Brain pericyte (primary cell): ENCODE measurements around the gene ORC6.
"Not testable (repeated sequence)": the region's sequence is repeated elsewhere in the genome, so short reads cannot be mapped to it uniquely, and the experiment has no call there.

ENCODE experiments used
- DNase-seq: peaks from one replicate; pipeline ENCODE4 v3.0.0-alpha.2; 2012; ENCODE audit warnings: low read depth, low spot score

ORC6 gene, protein sequence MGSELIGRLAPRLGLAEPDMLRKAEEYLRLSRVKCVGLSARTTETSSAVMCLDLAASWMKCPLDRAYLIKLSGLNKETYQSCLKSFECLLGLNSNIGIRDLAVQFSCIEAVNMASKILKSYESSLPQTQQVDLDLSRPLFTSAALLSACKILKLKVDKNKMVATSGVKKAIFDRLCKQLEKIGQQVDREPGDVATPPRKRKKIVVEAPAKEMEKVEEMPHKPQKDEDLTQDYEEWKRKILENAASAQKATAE

DNA sequence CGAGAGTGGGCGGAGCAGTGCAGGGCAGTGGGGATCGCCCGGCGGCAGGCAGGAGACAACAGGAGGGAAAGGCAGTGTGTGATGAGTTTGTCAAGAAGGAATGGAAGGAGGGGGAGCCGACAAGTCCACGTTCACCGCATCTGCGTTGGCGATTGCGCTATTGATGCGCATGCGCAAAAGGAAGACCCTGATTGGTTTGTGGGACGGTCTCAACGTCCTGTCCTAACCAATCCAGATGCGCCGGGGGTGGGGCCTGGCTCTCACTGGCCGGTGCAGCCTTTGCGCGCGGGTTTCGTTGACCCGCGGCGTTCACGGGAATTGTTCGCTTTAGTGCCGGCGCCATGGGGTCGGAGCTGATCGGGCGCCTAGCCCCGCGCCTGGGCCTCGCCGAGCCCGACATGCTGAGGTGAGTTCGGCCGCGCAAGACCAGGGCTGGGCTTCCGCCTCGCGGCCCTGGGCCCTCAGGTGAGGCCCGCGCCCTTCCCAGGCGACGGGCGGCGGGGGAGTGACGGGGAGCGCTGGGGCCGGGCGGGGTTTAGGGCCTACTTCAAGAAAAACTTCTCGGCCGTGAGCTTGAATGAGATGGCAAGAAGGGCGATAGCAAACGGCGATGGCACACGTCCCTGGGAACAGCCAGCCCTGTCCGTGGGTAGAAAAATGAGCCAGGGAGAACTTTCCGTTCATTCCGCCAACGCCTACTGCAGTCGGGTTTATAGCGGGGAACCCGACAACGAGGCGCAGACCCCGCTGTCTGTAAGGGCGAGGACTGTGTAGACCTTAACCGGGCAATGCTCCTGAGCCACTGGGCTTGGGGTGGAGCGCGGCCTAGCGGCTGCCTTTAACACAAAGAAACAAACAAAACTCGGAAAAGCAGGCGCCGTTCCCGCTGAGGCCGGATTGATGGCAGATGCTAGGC lies at the start of gene ORC6:
Gene ORC6 (plus strand): TSS at position 295 of the 916 bp plus-strand sequence. CDS start 47 bp downstream, at position 342.
- DNase-seq = peak; percentile 98

DNA sequence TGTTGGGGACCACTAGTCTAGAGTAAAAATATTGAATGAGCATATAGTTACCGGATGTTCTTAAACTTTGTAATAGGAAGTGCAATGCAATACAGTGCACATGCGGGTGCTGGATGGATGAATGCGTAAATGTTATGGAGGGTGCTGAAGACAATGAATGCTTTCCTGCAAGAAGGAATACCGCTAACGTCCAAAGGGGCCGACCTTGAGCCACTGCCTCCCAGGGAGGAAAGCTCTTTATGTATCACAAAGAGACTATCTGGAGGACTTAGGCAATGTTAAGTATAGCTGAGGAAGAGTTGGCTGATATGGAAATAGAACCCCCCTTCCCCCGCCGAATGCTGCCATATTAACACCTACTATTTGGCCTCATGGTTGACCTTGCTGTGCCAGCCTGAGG lies 40.8 kb upstream of the ORC6 start:
- DNase-seq = no peak

DNA sequence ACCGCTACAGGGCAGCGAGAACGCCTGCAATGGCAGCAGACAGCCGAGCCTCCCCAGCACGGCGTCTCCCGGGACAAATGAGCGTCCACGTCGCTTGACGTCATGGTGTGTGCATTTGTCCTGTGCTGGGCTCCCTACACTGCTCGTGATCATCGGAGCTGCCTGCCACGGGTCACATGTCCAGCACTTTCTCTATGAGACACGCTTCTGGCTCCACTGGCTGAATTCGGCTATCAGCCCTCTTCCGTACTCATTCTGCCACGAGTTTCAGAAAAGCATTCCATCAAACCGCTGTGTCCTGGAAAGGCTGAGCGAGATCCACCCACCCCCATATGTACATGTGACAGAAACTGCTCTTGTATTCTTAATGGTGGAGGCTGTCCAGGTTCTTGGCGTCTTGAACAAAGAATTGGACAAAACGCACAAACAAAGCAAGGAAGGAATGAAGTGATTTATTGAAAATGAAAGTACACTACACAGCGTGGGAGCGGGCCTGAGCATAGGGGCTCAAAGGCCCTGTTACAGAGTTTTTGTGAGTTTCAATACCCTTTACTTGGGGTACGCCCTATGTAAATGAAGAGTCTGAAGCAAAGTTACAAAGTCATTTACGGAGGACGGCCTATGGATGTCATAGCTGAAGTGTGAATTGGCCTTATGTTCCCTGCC lies 39.7 kb upstream of the ORC6 start:
- no peak for DNase-seq

DNA sequence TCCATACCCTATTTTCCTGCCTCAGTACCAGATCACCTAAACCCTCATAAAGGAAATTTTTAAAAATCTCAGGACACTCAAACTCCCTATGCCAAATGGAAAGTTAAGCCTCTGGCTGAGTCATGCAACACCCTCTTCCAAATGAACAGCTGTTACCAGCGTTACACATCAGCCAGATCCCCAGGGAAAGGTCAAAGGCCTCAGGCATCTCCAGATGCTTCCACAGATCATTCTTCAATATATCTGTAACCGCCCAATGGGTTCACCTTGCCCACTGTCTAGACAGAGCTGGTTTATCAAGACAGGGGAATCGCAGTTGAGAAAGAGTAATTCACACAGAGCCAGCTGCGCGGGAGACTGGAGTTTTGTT lies 39.2 kb upstream of the ORC6 start:
- DNase-seq = no peak

DNA sequence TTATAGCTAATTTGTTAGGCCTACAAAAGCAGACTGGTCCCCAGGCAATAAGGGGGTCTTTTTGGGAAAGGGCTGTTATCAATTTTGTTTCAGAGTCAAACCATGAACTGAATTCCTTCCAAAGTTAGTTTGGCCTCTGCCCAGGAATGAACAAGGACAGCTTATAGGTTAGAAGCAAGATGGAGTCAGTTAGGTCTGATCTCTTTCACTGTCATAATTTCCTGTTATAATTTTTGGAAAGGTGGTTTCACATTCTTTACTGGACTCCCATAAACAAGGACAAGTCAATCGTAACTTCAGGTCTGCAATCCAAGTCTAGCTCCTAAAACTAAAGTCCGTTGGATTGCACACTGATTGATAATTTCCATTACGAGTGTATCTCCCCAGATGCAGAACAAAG lies 38.2 kb upstream of the ORC6 start:
- DNase-seq = no peak

DNA sequence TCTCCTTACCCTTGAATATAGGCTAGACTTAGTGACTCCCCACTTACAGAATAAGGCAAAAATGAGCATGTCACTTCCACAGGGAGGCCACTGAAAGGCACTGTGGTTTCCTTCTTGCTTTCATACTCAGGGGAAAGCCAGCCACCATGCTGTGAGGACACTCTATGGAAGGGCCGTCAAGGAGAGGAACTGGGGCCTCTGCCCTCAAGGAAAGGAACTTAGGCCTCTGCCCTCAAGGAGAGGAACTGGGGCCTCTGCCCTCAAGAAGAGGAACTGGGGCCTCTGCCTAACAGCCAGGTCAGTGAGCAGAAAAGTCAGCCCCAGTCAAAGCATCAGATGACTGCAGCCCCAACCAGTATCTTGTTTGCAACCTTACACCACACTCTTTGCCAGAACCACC lies 30.5 kb upstream of the ORC6 start:
- no peak for DNase-seq

DNA sequence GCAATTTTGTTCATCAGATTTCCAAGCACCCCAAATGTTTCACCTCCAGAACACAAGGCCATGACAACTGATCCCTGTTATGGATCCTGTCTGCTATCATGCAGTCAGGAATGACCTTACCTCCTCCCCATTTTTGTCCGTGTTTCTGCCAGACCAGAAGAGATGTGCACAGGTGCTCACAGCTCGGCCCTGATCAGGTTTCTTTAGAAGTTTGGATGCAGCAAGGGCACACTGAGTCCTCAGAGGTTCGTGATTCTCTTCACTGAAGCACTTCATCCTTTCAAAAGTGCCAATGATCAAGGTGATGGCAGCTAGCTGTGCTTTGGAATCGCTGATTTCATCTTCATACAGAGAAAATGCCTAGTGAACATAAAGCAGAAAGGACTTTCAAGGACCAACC lies 27.3 kb upstream of the ORC6 start:
- DNase-seq = no peak

DNA sequence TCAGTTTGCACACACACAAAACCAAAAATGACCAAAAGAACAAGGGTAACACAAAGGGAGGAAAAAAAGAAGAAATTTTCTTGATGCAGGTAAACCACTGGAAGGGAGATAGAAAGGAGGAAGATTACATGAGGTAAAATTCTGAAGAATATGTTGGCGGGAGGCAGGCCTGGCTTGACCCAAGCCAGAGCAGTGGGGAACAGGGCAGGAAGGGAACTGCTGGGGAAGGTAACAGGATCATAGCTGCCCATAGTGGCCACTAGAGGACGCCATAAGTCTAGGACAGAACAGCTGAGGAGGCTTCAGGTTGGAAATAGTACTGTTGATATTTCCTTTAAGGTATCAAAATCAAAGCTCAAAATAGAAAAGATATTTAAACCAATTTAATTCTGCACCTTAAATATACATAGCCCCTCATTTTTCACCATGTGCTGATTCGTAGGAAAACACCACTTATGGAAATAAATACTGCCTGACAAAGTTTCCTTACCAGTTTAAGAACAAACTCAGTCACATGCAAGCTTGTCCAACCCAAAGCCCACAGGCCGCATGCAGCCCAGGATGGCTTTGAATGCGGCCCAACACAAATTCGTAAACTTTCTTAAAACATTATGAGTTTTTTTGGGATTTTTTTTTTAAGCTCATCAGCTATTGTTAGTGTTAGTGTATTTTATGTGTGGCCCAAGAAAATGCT lies 16.0 kb upstream of the ORC6 start:
- no peak for DNase-seq

DNA sequence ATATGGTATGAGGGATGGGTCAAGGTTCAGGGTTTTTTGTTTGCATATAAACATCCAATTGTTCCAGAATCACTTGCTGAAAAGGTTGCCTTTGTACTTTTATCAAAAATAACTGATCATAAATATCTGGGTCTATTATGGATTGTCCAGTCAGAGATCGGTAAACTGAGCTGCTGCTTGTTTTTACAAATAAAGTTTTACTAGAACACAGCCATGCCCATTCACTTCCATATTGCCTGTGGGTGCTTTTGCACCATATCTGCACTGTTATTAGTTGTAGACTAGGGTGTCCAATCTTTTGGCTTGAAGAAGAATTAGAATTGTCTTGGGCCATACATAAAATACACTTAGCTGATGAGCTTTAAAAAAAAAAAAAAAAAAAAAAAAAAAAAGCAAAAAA lies 11.5 kb upstream of the ORC6 start:
- not testable (repeated sequence) for DNase-seq

DNA sequence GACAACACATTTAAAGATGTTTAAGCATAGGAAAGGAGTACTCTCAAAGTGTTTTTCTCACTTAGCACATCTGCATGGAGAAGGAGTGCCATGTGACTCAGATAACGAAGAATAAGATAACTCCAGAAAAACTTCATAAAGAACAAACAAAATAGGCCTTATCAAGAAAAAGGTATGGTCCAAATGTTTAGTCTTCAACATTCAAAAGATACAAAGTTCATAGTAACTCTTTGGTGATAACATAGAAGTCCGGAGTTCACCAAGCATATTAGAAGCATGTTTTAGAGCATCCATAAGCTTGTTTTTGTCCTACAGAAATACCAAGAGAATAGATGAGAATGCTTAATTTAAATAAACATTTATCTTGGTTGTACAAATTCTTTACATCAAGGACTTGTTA lies 7.6 kb upstream of the ORC6 start:
- not testable (repeated sequence) for DNase-seq

DNA sequence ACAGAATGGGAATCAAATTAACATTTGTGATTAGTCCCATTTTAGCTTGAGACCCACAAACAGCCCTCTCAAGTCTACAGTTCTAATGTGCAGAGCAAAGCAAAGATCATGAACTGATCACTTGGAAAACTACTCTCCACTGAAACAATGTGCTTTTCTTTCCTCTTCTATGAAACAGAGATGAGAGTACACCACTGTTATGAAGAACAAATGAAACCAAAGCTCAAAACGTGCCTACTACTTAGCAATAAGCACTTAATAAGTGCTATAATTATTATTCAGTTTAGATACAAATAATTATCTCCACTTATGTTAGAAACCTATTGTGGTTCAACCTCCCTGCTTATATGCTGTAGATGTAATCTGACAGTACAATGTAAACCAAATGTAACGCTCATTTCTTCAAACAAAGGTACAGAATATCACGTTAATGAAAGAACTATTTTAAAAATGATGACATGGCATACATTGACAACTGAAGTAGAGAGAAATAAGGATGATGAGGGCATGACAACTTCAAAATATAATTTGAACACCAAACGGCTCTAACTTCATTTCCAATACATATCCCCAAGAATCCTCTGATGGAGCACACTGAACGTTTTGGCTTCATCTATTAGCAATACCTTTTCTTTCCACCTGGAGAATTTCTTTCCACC lies 2.5 kb upstream of the ORC6 start:
- DNase-seq = no peak

DNA sequence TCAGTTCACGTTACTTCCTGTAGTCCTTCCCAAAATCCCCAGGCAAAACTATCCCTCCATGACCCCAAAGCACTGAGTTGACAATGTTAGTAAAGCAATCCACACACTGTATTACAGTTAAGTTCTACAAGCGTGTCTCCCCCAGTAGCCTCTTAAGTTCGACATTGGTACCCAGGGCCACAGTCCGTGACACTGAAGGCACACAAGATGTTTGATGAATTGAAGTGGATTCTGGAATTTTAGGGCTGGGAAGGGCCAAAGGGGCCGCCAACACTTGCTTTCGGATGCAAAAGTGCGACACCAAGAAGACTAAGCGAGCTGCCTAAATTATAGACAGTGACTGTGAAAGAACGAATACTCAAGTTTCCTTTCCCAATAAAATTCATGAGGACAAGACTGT lies 2.0 kb upstream of the ORC6 start:
- DNase-seq = no peak

DNA sequence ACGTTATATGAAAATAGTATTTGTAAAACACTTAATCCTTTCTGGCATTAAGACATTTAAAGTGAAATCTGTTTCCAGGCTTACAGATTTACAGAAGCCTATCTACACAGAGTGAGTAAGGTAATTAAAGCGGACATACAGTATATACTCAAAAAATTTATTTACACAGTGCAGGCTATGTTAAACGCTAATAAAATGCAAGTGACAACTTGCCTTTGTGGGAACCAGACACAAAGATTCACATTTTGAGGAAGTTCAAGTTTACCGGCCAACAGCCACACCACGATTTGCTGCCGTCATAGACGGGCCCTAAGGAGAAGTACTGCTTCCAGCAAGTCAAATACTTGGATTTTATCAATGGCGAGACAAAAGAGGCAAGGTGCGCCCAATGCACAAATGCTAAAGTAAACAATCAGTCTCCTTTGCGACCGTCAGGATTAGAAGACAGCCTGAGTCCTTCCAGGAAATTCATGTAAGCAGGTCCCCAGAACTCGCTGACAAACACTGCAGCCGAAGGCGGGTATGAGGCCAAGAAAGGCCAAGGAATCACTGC lies 1.3 kb upstream of the ORC6 start:
- no peak for DNase-seq

DNA sequence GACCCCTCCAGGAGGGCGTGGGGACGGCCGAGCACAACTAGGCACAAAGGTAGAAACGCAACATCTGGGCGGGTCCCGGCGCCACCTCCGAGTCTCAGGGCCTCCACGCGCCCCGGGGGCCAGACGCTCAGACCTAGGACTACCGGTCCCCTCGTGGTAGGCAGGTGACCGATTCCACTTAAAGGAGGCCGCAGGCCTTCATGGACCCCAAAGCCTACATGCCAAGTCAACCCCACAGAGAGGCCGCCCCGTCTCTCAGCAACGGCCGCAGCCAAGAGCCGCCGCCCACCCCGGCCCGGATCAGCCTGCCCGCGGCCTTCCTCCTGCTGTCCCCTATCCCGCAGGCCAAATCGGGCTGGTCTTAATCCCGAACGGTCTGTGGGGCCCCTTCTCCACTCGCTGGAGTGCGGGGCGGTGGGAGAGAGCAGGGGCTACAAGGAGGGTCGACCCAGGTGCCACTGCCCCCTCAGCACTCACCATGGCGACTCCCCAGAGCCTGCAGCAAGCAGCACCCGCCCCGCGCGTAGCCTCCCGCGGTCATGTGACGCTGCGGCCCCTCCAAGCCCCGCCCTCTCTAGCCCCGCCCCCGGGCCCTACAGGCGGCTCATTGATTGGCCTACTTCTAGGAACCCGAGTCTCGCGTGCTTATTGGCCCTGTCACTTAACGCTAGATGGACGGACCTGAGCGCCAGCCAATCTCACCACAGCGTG lies 650 bp upstream of the ORC6 start, which contains the start of gene VPS35:
Gene VPS35 (minus strand): TSS at position 525 of the 711 bp plus-strand sequence. CDS start 45 bp downstream, at position 480.
- no peak for DNase-seq

DNA sequence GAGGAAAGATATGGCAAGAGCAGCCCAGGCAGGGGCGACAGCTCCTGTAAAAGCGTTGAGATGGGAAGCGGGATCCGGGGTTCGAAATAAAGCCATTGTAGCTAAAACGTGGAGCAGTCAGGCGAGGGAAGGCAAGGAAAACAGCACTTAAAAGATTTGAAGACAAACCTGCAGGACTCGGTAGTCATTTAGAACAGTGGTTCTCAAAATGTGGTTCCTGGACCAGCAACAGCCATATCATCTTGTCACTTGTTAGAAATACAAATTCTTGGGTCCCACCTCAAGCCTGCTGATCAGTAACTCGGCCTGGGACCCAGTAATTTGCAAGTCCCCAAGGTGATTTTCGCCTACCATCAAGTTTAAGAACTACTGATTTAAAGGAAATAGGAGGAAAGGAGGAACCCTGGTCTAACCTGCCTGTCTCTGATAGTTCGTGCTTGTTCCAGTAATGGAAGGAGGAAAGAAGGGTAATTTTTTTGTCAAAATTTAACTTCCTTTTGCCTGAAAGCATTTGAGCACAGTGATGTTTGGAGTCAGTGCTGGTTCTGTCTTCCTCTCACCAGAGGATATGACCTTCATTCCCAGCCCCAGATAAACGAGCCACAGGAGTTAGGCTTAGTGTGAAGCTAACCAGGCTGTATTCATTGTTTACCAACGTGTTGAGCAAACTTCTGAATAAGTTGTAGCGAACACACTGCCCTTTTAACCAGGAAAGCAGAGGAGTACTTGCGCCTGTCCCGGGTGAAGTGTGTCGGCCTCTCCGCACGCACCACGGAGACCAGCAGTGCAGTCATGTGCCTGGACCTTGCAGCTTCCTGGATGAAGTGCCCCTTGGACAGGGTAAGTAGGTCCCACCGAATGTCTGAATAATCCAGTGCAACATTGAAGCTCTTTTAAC lies 1.1 kb downstream of the ORC6 start:
- no peak for DNase-seq

DNA sequence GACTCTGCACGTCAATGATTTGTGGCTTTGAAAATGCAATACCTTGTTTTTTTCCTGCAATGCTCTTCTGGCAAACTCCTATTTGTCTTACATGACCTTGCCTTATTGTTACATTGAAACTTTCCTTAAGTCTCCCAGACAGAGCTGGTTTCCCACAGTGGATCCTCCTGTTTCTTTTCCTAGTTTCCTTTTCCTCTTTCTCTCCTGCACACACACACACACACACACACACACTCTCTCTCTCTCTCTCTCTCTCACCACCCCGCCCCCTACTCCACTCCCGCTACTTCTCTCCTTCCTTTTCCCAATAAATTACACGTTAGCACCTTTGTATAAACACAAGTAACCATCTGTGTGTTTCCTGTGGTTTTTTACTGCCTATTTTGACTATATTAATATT lies 2.3 kb downstream of the ORC6 start:
- DNase-seq = no peak

DNA sequence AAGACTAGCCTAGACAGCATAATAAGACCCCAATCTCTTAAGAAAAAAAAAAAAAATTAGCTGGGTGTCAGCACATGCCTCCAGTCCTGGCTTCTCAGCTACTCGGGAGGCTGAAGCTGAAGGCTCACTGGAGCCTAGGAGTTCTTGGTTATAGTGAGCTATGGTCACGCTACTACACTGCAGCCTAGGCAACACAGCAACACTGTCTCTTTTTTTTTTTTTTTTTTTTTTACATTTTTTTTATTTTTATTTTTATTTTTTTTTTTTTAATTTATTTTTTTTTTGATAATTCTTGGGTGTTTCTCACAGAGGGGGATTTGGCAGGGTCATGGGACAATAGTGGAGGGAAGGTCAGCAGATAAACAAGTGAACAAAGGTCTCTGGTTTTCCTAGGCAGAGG lies 4.1 kb downstream of the ORC6 start:
- DNase-seq = no peak

DNA sequence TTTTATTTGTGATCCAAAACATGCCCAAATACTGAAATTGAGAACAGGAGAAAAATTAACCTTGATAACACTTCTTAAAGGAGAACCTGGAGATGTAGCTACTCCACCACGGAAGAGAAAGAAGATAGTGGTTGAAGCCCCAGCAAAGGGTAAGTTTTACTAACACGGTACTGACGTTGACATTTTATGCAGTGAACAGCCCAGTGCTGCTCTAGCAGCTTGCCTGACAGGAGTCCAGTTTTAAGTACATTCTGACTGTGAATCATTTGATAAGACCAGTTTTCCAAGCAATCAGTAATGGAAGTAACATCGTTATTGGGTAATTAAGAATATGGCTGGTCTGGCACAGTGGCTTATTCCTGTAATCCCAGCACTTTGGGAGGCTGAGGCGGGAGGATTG lies 6.5 kb downstream of the ORC6 start:
- DNase-seq = no peak

DNA sequence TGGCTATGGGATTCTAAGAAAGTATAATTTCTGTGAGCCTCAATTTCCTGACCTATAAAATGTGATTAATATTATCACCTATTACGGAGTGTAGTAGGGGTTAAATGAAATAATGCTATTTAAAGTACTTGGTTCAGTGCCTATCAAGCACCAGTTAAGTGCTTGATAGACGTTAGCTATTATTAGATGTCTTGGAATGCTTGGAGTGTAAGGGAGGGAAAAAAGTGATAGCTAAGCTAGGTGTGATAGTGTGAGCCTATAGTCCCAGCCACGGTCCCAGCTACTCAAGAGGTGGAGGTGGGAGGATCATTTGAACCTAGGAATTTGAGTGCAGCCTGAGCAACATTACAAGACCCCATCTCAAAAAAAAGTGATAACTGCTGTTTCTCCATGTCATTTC lies 7.5 kb downstream of the ORC6 start:
- no peak for DNase-seq
